Endothelial cell of umbilical vein (primary cell): ENCODE results near the gene FAM209B. TPM values are rescaled to one million over a fixed set of nuclear protein-coding genes. Genes with fewer than 3 reads are reported as not detected.

ENCODE experiments used
- BruUV-seq: library from RNA; stranded (reverse); fragments of 400-500 nt; replicated peaks from 2 replicates; lab custom pipeline; 2021; lab: Mats Ljungman, UMichigan
- CTCF ChIA-PET: fragments of 300-600, 350-600 bp; sonication (Branson Sonifier 250); formaldehyde crosslinking; loops from one replicate; lab custom pipeline; 2021; ENCODE audit warnings: antibody characterized with exemption, inconsistent platforms; lab: Charles Lee
- POLR2A ChIA-PET: fragments of 300-600, 350-600 bp; sonication (Branson Sonifier 250); formaldehyde crosslinking; loops from one replicate; lab custom pipeline; 2021; ENCODE audit warnings: antibody characterized with exemption, inconsistent platforms; lab: Charles Lee
- DNase-seq: peaks from one replicate; pipeline ENCODE4 v3.0.0-alpha.2; 2011; ENCODE audit warnings: low read depth, low spot score
- FAIRE-seq: peaks from 2 replicates; lab custom pipeline; 2011; peaks lifted over from hg19 to GRCh38; lab: Jason Lieb, UNC
- H2AFZ ChIP-seq: 2 replicates; pipeline ENCODE4 v1.6.0; 2012; ENCODE audit warnings: low read depth, low read length, control low read depth, inconsistent platforms
- H3K27ac ChIP-seq: 2 replicates; pipeline ENCODE4 v1.5.1; 2011; ENCODE audit warnings: low read depth, mild to moderate bottlenecking, control low read depth, low read length, moderate library complexity; ENCODE audit not compliant: insufficient read depth
- H3K27me3 ChIP-seq, 2 experiments: 2 replicates each; pipeline versions ENCODE4 v1.6.0 to v1.6.1; 2011; ENCODE audit warnings: low read length in 2 of 2, mixed read lengths in 1 of 2; ENCODE audit not compliant: control insufficient read depth in 2 of 2, insufficient read depth in 2 of 2
- H3K36me3 ChIP-seq, 2 experiments: 2 replicates in 1 of 2; 3 replicates in 1 of 2; pipeline ENCODE4 v1.5.1; 2011; ENCODE audit warnings: low read length in 2 of 2, mild to moderate bottlenecking in 1 of 2, moderate library complexity in 1 of 2; ENCODE audit not compliant: control insufficient read depth in 2 of 2, insufficient read depth in 2 of 2; ENCODE audit errors: extremely low read depth in 1 of 2
- H3K4me1 ChIP-seq: 3 replicates; pipeline ENCODE4 v1.5.1; 2011; ENCODE audit warnings: mild to moderate bottlenecking, low read length; ENCODE audit not compliant: control insufficient read depth, insufficient read depth; ENCODE audit errors: extremely low read depth
- H3K4me2 ChIP-seq: 2 replicates; pipeline ENCODE4 v1.6.1; 2011; ENCODE audit warnings: low read length, control low read depth, mixed read lengths; ENCODE audit not compliant: insufficient read depth
- H3K4me3 ChIP-seq, 3 experiments: fragments of 200-600 bp in 1 of 3; sonication (generic), shearing (Covaris generic) in 1 of 3; replicated peaks in 1 of 3; 2 replicates each; pipeline ENCODE4 v1.5.1; 2011 to 2016; ENCODE audit warnings: control low read depth in 3 of 3, low read length in 3 of 3, mild to moderate bottlenecking in 2 of 3, inconsistent platforms in 1 of 3, low read depth in 1 of 3, moderate library complexity in 1 of 3; ENCODE audit not compliant: insufficient read depth in 1 of 3
- H3K79me2 ChIP-seq: 2 replicates; pipeline ENCODE4 v1.6.0; 2012; ENCODE audit warnings: low read length, inconsistent platforms; ENCODE audit not compliant: control insufficient read depth, insufficient read depth
- H3K9ac ChIP-seq: replicated peaks from 2 replicates; pipeline ENCODE3; 2011; ENCODE audit warnings: low read length, control low read depth; ENCODE audit not compliant: insufficient read depth; ENCODE audit errors: extremely low read depth
- H3K9me1 ChIP-seq: replicated peaks from 3 replicates; pipeline ENCODE4 v1.6.0; 2011; ENCODE audit warnings: mild to moderate bottlenecking, low read length; ENCODE audit not compliant: control insufficient read depth, insufficient read depth; ENCODE audit errors: extremely low read depth
- H3K9me3 ChIP-seq: replicated peaks from 2 replicates; pipeline ENCODE4 v1.5.1; 2012; ENCODE audit warnings: low read length, inconsistent platforms; ENCODE audit not compliant: control insufficient read depth, insufficient read depth
- H4K20me1 ChIP-seq: replicated peaks from 2 replicates; pipeline ENCODE3; 2011; ENCODE audit warnings: mild to moderate bottlenecking, low read length; ENCODE audit not compliant: control insufficient read depth, insufficient read depth; ENCODE audit errors: extremely low read depth
- EZH2 ChIP-seq: IDR thresholded peaks from 2 replicates; pipeline ENCODE4 v1.6.1; 2012; ENCODE audit warnings: borderline replicate concordance, low read depth, mild to moderate bottlenecking, moderate library complexity, low read length, inconsistent platforms; ENCODE audit not compliant: severe bottlenecking
- FOS ChIP-seq: IDR thresholded peaks from 2 replicates; pipeline ENCODE4 v1.6.1; 2011; ENCODE audit warnings: mild to moderate bottlenecking, low read length, moderate library complexity, borderline replicate concordance; ENCODE audit not compliant: insufficient read depth
- GATA2 ChIP-seq: IDR thresholded peaks from 2 replicates; pipeline ENCODE4 v1.7.0; 2011; ENCODE audit warnings: low read depth, mild to moderate bottlenecking, moderate library complexity, mixed read lengths, low read length; ENCODE audit not compliant: insufficient read length, insufficient read depth
- JUN ChIP-seq: IDR thresholded peaks from 2 replicates; pipeline ENCODE4 v1.6.1; 2011; ENCODE audit warnings: borderline replicate concordance, low read depth; ENCODE audit not compliant: insufficient read length, insufficient read depth
- MYC ChIP-seq: IDR thresholded peaks from one replicate; pipeline ENCODE4 v1.6.1; 2011; ENCODE audit warnings: mild to moderate bottlenecking, low read depth, low read length
- POLR2A ChIP-seq: IDR thresholded peaks from 2 replicates; pipeline ENCODE4 v1.6.1; 2012; ENCODE audit warnings: low read depth, mild to moderate bottlenecking, control low read depth, low read length
- POLR2AphosphoS5 ChIP-seq: IDR thresholded peaks from 2 replicates; pipeline ENCODE4 v1.6.1; 2012; ENCODE audit warnings: low read depth, mild to moderate bottlenecking, control low read depth, low read length, moderate library complexity; ENCODE audit not compliant: insufficient read depth
- dilution Hi-C: fragments of 300-500 bp; cut with MboI; formaldehyde crosslinking; loops from one replicate; pipeline ENCODE4 v1.15.0; 2019; ENCODE audit warnings: low sequenced_read_pairs; ENCODE audit not compliant: extremely low pct_ligation_motif_present
- intact Hi-C: fragments of 100-400 bp; cut with micrococcal nuclease; formaldehyde crosslinking; loops from one replicate; pipeline ENCODE4 v1.10.0; 2022
- polyA plus RNA-seq, 4 experiments: library from polyadenylated mRNA; depleted of rRNA in 3 of 4; stranded (reverse) in 3 of 4; unstranded in 1 of 4; fragments of >200 nt; gene quantifications; 2 replicates each; pipeline versions ENCODE4 v1.2.1 to v1.2.3, GENCODE V29; 2011 to 2012; ENCODE audit warnings: missing spikeins in 1 of 4
- total RNA-seq: library from RNA; stranded (reverse); gene quantifications from 2 replicates; pipeline ENCODE4 v1.2.3, GENCODE V29; 2021
- TF ChIP-seq, protein P1 (sequence below): IDR thresholded peaks from 2 replicates; pipeline ENCODE4 v1.6.1; 2011; ENCODE audit not compliant: insufficient read depth, insufficient read length
- TF ChIP-seq, protein P2 (sequence below), 2 donors: IDR thresholded peaks; 1 replicate in 1 of 2; 2 replicates in 1 of 2; pipeline ENCODE4 v1.5.1; 2011; ENCODE audit warnings: low read length in 2 of 2, mild to moderate bottlenecking in 2 of 2, moderate library complexity in 2 of 2, control low read depth in 1 of 2, inconsistent platforms in 1 of 2, low read depth in 1 of 2; ENCODE audit not compliant: insufficient read depth in 1 of 2; ENCODE audit errors: extremely low read depth in 1 of 2

Gene FAM209B
- total and polyA plus RNA-seq, 2 donors (not counting 3 experiments of a cell fraction or from before 2014, with no cell fraction given), result 0.22 TPM; not detected in 1

DNA sequence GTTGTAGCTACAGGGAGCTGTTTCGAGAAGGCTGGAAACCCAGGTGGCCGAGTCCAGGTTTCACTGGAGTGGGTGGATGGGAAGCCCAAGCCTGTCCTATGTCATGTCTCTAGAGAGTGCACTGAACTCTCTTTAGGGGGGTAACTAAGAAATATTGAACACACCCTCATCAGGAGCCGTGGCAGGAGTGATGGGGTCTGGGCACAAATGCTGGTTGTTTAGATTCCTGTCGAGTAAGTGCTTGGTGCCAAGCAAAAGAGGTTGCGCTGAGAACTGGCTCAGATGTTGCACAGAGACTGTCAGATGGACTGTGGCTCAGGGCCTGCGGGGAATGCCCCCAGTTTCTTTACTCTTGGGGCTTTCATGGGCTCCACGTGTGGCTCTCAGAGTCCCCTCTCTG lies 15.8 kb upstream of the FAM209B start:
- Histone ChIP-seq H3K27me3 (no peaks in the 10 kb centered on the region), H3K4me1 (no peaks in the 10 kb centered on the region), H3K4me2 (no peak overlapping the region), H3K9me3 (no peaks in the 10 kb centered on the region), H3K9ac (no peak overlapping the region), H3K4me3 (no peak overlapping the region), H3K27ac (no peak overlapping the region), H3K36me3 (peaks cover 11 to 39% of the 10 kb centered on the region in 2 experiments), H3K79me2 (no peaks in the 10 kb centered on the region), H3K9me1 (no peaks in the 10 kb centered on the region), H4K20me1 (no peaks in the 10 kb centered on the region), H2AFZ (no peak overlapping the region)
- POLR2A ChIA-PET, result no interaction called here
- intact Hi-C loops (no loop called here), dilution Hi-C loops (no loop called here)
- no TSS peak for BruUV-seq
- DNase-seq (no peak), FAIRE-seq (no peak)
- CTCF ChIA-PET, result interaction anchor here (1.6 kb wide), 1 partner anchor 8 kb away, joined by 4 read pairs; the partner anchor contains the start of gene FAM209A
- TF ChIP-seq FOS (no peak), POLR2AphosphoS5 (no peak), EZH2 (no peak), POLR2A (no peak), GATA2 (no peak), MYC (no peak), JUN (no peak)
- TF ChIP-seq, protein P1, sequence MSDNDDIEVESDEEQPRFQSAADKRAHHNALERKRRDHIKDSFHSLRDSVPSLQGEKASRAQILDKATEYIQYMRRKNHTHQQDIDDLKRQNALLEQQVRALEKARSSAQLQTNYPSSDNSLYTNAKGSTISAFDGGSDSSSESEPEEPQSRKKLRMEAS, result no peak
- TF ChIP-seq, protein P2, sequence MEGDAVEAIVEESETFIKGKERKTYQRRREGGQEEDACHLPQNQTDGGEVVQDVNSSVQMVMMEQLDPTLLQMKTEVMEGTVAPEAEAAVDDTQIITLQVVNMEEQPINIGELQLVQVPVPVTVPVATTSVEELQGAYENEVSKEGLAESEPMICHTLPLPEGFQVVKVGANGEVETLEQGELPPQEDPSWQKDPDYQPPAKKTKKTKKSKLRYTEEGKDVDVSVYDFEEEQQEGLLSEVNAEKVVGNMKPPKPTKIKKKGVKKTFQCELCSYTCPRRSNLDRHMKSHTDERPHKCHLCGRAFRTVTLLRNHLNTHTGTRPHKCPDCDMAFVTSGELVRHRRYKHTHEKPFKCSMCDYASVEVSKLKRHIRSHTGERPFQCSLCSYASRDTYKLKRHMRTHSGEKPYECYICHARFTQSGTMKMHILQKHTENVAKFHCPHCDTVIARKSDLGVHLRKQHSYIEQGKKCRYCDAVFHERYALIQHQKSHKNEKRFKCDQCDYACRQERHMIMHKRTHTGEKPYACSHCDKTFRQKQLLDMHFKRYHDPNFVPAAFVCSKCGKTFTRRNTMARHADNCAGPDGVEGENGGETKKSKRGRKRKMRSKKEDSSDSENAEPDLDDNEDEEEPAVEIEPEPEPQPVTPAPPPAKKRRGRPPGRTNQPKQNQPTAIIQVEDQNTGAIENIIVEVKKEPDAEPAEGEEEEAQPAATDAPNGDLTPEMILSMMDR (IDR thresholded peaks at IDR 0.05; ENCODE audit: extremely low read depth in 1 of 2, insufficient read depth in 1 of 2, low read depth in 1 of 2, low read length in 2 of 2), result no peak
